ENCODE measurements around the gene HNRNPM. TPM values are rescaled to one million over a fixed set of nuclear protein-coding genes. Genes with fewer than 3 reads are reported as not detected.
"Not testable (repeated sequence)": the region's sequence is repeated elsewhere in the genome, so short reads cannot be mapped to it uniquely, and the experiment has no call there.

The HNRNPM gene
- total RNA-seq, 2 experiments from 2014 or later = 237 to 238 TPM

- intact Hi-C loops (cut with micrococcal nuclease) = no loop called here
- H3K9me3 Mint-ChIP-seq = no peaks in the 10 kb centered on the region
- no peaks in the 10 kb centered on the region for H3K4me1 Mint-ChIP-seq (ENCODE audit: low read depth)
- H3K27me3 Mint-ChIP-seq = no peaks in the 10 kb centered on the region
- H3K27ac Mint-ChIP-seq = no peak overlapping the region
- CTCF ChIA-PET = no interaction called here
- POLR2A ChIA-PET = no interaction called here
- DNase-seq = no peak
- H3K4me3 Mint-ChIP-seq = no peak overlapping the region
- peaks cover 22% of the 10 kb centered on the region for H3K36me3 Mint-ChIP-seq
Observed at GRCh38 chr19:8403820-8404109, 41.0 kb upstream of the HNRNPM start.

GRCh38 chr19:8404391-8405151 lies 40.2 kb upstream of the HNRNPM start:
- Mint-ChIP-seq H3K36me3 (peaks cover 18% of the 10 kb centered on the region), H3K9me3 (no peaks in the 10 kb centered on the region), H3K27me3 (no peaks in the 10 kb centered on the region), H3K4me3 (no peak overlapping the region), H3K4me1 (ENCODE audit: low read depth) (no peaks in the 10 kb centered on the region), H3K27ac (no peak overlapping the region)
- intact Hi-C loops (cut with micrococcal nuclease) = no loop called here
- CTCF ChIA-PET = interaction anchor here (0.9 to 1.4 kb wide), 2 partner anchors 9 to 51 kb away, joined by 3 to 5 read pairs; partner anchors contain the start of gene MARCHF2
- no peak for DNase-seq
- POLR2A ChIA-PET = no interaction called here

GRCh38 chr19:8410718-8411117 lies 34.1 kb upstream of the HNRNPM start:
- H3K9me3 Mint-ChIP-seq; DNase-seq; H3K27me3 Mint-ChIP-seq; intact Hi-C loops (cut with micrococcal nuclease); H3K36me3 Mint-ChIP-seq; H3K27ac Mint-ChIP-seq; POLR2A ChIA-PET; H3K4me3 Mint-ChIP-seq: not testable (repeated sequence)
- H3K4me1 Mint-ChIP-seq (ENCODE audit: low read depth) = peaks cover 11% of the 10 kb centered on the region
- CTCF ChIA-PET = interaction anchor here (0.6 to 6.2 kb wide), 4 partner anchors 48 to 175 kb away, joined by 3 to 84 read pairs (median 3); partner anchors contain the start of gene MYO1F

- ChIA-PET POLR2A (interaction anchor here (0.7 to 2.3 kb wide), 5 partner anchors 28 to 101 kb away, joined by 3 to 16 read pairs (median 7); partner anchors contain the start of genes HNRNPM and ZNF414), CTCF (interaction anchor here (0.7 to 6.2 kb wide), 30 partner anchors 8 to 229 kb away, joined by 3 to 84 read pairs (median 4); partner anchors contain the start of genes HNRNPM, KANK3, MYO1F and ZNF414)
- Mint-ChIP-seq H3K4me3 (peak within 1 kb of the TSS; percentile 67), H3K4me1 (ENCODE audit: low read depth) (peaks cover 11% of the 10 kb centered on the region), H3K9me3 (no peaks in the 10 kb centered on the region), H3K27ac (no peak within 1 kb of the TSS), H3K36me3 (no peaks in the 10 kb centered on the region), H3K27me3 (no peaks in the 10 kb centered on the region)
- DNase-seq = peak; percentile 98
- intact Hi-C loops (cut with micrococcal nuclease) = loop anchor here (1.0 to 2.0 kb wide), 4 partner anchors 23 to 168 kb away; partner anchors contain the start of genes HNRNPM and RAB11B
Observed at GRCh38 chr19:8412783-8413628, 31.8 kb upstream of the HNRNPM start, which contains the start of gene MARCHF2. MARCHF2 (plus strand) TSS chr19:8413305; CDS start chr19:8421841, 8,536 bp downstream.

GRCh38 chr19:8413629-8413995 lies 31.2 kb upstream of the HNRNPM start:
- H3K4me1 Mint-ChIP-seq (ENCODE audit: low read depth) = peaks cover 11% of the 10 kb centered on the region
- H3K27ac Mint-ChIP-seq = no peak overlapping the region
- POLR2A ChIA-PET = interaction anchor here (0.7 to 2.3 kb wide), 5 partner anchors 28 to 100 kb away, joined by 3 to 16 read pairs (median 7); partner anchors contain the start of genes HNRNPM and ZNF414

GRCh38 chr19:8416796-8417195 lies 28.0 kb upstream of the HNRNPM start:
- no peak for DNase-seq
- intact Hi-C loops (cut with micrococcal nuclease) = no loop called here
- POLR2A ChIA-PET = no interaction called here
- H3K36me3 Mint-ChIP-seq = no peaks in the 10 kb centered on the region
- H3K27ac Mint-ChIP-seq = no peak overlapping the region
- H3K4me3 Mint-ChIP-seq = no peak overlapping the region
- no peaks in the 10 kb centered on the region for H3K9me3 Mint-ChIP-seq
- CTCF ChIA-PET = interaction anchor here (0.7 kb wide), 1 partner anchor 26 kb away, joined by 3 read pairs; no protein-coding TSS in a partner anchor
- H3K4me1 Mint-ChIP-seq (ENCODE audit: low read depth) = peaks cover 8% of the 10 kb centered on the region
- H3K27me3 Mint-ChIP-seq = no peaks in the 10 kb centered on the region

More at GRCh38 chr19:8413629-8413995, 31.2 kb upstream of the HNRNPM start:
- CTCF ChIA-PET = interaction anchor here (0.7 to 6.2 kb wide), 24 partner anchors 8 to 175 kb away, joined by 3 to 84 read pairs (median 4); partner anchors contain the start of genes HNRNPM, MYO1F and ZNF414
- H3K4me3 Mint-ChIP-seq = peak overlapping the region; percentile 67
- no peaks in the 10 kb centered on the region for H3K27me3 Mint-ChIP-seq
- DNase-seq = no peak
- H3K9me3 Mint-ChIP-seq = no peaks in the 10 kb centered on the region
- H3K36me3 Mint-ChIP-seq = no peaks in the 10 kb centered on the region
- intact Hi-C loops (cut with micrococcal nuclease) = loop anchor here (1.0 to 2.0 kb wide), 4 partner anchors 23 to 167 kb away; partner anchors contain the start of genes HNRNPM and RAB11B

- no peak for DNase-seq
- Mint-ChIP-seq H3K27ac (no peak overlapping the region), H3K36me3 (no peaks in the 10 kb centered on the region), H3K4me1 (ENCODE audit: low read depth) (no peaks in the 10 kb centered on the region), H3K27me3 (no peaks in the 10 kb centered on the region), H3K9me3 (no peaks in the 10 kb centered on the region), H3K4me3 (no peak overlapping the region)
- intact Hi-C loops (cut with micrococcal nuclease) = no loop called here
- ChIA-PET CTCF (no interaction called here), POLR2A (no interaction called here)
Observed at GRCh38 chr19:8421484-8422461, 23.0 kb upstream of the HNRNPM start.

- Mint-ChIP-seq H3K4me3 (no peak overlapping the region), H3K27me3 (no peaks in the 10 kb centered on the region), H3K36me3 (peaks cover 2% of the 10 kb centered on the region), H3K9me3 (no peaks in the 10 kb centered on the region), H3K4me1 (ENCODE audit: low read depth) (no peaks in the 10 kb centered on the region), H3K27ac (no peak overlapping the region)
- intact Hi-C loops (cut with micrococcal nuclease) = no loop called here
- ChIA-PET POLR2A (interaction anchor here (1.5 kb wide), 1 partner anchor 21 kb away, joined by 4 read pairs; the partner anchor contains the start of gene HNRNPM), CTCF (interaction anchor here (1.3 to 2.4 kb wide), 3 partner anchors 12 to 70 kb away, joined by 3 to 6 read pairs (median 4); no protein-coding TSS in a partner anchor)
- no peak for DNase-seq
Observed at GRCh38 chr19:8423817-8424223, 21.0 kb upstream of the HNRNPM start.

- H3K4me3 Mint-ChIP-seq; CTCF ChIA-PET; H3K27me3 Mint-ChIP-seq; DNase-seq; H3K27ac Mint-ChIP-seq; H3K9me3 Mint-ChIP-seq; POLR2A ChIA-PET; intact Hi-C loops (cut with micrococcal nuclease); H3K36me3 Mint-ChIP-seq; H3K4me1 Mint-ChIP-seq (ENCODE audit: low read depth): not testable (repeated sequence)
Observed at GRCh38 chr19:8425331-8425730, 19.4 kb upstream of the HNRNPM start.

- ChIA-PET POLR2A (no interaction called here), CTCF (interaction anchor here (0.6 to 1.1 kb wide), 3 partner anchors 12 to 270 kb away, joined by 3 to 6 read pairs (median 3); partner anchors contain the start of gene MARCHF2)
Observed at GRCh38 chr19:8426283-8426682, 18.5 kb upstream of the HNRNPM start.

GRCh38 chr19:8429044-8429443 lies 15.7 kb upstream of the HNRNPM start:
- no peak for DNase-seq
- CTCF ChIA-PET = no interaction called here
- intact Hi-C loops (cut with micrococcal nuclease) = no loop called here
- H3K36me3 Mint-ChIP-seq = peaks cover 2% of the 10 kb centered on the region
- no peaks in the 10 kb centered on the region for H3K4me1 Mint-ChIP-seq (ENCODE audit: low read depth)
- H3K9me3 Mint-ChIP-seq = no peaks in the 10 kb centered on the region
- no peaks in the 10 kb centered on the region for H3K27me3 Mint-ChIP-seq
- no peak overlapping the region for H3K27ac Mint-ChIP-seq
- H3K4me3 Mint-ChIP-seq = no peak overlapping the region
- POLR2A ChIA-PET = no interaction called here

More at GRCh38 chr19:8426283-8426682, 18.5 kb upstream of the HNRNPM start:
- H3K36me3 Mint-ChIP-seq = peaks cover 2% of the 10 kb centered on the region
- no peak for DNase-seq
- H3K9me3 Mint-ChIP-seq = no peaks in the 10 kb centered on the region
- H3K4me1 Mint-ChIP-seq (ENCODE audit: low read depth) = no peaks in the 10 kb centered on the region
- H3K27me3 Mint-ChIP-seq = no peaks in the 10 kb centered on the region
- no peak overlapping the region for H3K4me3 Mint-ChIP-seq
- intact Hi-C loops (cut with micrococcal nuclease) = no loop called here
- H3K27ac Mint-ChIP-seq = no peak overlapping the region

All from activated CD4-positive, alpha-beta memory T cell treated with anti-CD3 and anti-CD28 coated beads for 36 hours (primary cell).